Fibroblast of mammary gland (primary cell): ENCODE results near the gene CCDC30.

Experiments
- DNase-seq: peaks from one replicate; pipeline ENCODE4 v3.0.0-alpha.2; 2010; ENCODE audit warnings: low read depth
- H3K4me3 ChIP-seq: 2 replicates; pipeline ENCODE4 v1.5.1; 2011; ENCODE audit warnings: low read depth, mild to moderate bottlenecking, low read length, moderate library complexity; ENCODE audit not compliant: control insufficient read depth
- TF ChIP-seq, protein P1 (sequence below): conservative IDR thresholded peaks from 2 replicates; pipeline ENCODE4 v1.5.1; 2011; ENCODE audit warnings: low read depth, low read length, inconsistent platforms; ENCODE audit not compliant: control insufficient read depth, insufficient read depth

The CCDC30 gene

DNA sequence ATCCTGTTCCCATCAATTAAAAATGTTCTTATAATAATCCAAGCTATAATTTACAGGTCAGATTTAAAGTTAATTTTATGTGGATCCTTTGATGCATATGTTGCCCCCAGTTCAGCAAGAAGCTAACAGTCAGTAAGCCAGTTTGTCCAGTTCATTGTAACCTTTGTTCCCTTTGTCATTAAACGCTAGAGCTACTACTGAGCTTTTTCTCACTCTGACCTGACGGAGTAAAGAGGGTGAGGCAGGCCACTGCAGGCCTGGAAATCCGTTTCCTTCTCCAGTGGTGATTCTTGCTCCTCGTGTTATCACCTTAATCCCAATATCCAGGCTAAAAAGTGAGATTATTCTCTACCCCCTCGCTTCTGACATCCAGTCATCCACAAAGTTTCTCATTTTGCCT, 229.4 kb downstream of the CCDC30 start:
- TF ChIP-seq, protein P1, sequence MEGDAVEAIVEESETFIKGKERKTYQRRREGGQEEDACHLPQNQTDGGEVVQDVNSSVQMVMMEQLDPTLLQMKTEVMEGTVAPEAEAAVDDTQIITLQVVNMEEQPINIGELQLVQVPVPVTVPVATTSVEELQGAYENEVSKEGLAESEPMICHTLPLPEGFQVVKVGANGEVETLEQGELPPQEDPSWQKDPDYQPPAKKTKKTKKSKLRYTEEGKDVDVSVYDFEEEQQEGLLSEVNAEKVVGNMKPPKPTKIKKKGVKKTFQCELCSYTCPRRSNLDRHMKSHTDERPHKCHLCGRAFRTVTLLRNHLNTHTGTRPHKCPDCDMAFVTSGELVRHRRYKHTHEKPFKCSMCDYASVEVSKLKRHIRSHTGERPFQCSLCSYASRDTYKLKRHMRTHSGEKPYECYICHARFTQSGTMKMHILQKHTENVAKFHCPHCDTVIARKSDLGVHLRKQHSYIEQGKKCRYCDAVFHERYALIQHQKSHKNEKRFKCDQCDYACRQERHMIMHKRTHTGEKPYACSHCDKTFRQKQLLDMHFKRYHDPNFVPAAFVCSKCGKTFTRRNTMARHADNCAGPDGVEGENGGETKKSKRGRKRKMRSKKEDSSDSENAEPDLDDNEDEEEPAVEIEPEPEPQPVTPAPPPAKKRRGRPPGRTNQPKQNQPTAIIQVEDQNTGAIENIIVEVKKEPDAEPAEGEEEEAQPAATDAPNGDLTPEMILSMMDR = no peak
- H3K4me3 ChIP-seq = no peak overlapping the region
- no peak for DNase-seq

DNA sequence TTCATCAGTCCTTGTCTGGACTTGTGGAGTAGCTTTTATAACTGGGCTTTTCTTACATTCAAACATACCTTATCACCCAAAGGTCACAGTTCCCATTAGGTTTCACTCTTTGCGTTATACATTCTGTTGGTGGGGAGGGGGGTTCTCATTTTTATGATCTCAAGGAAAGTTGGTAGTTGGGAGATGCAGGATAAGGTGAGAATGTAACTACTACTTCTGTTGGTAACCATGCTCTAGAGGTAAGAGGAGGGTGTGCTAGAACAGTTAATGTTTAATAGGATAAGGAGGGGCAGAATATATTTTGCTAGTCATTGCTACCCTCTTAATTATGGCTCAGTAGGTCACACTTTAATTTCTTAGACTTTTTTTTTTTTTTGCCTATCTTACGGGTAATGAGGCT, 229.8 kb downstream of the CCDC30 start:
- TF ChIP-seq, protein P1 = no peak
- DNase-seq = no peak

DNA sequence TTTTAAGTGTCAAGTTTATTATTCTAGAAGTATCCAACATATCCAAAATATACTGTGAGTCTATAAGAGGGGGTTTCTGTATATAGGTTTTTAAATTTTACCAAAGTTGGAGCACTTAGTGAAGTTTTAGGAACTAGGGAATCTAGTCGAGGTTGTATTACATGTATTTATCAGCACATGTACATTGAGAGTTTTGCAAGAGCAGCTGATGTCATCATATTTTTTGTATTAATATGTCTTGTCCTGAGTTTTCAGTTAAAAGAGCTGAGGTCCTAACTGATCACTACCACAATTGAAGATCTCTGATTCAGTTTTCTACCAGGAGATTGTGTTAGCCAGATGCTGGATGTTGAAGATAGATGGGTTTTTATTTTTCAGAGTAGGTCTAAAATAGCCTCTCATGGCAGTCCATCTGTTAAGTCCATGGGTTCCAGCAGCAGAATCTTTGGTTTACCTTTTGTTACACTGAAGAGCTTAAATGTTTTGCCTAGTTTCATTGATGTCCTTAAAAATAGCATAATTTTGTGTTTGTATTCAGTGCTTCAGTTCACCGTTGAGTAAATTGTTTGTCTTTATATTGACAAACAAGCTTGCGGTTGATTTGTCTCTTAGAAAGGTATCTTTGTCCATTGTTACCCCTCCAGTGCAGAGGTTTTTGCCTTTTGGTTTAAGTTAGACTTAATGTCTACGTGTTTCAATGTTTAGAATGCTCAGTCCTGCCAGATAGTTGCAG, 235.2 kb downstream of the CCDC30 start:
- H3K4me3 ChIP-seq = no peak overlapping the region
- no peak for DNase-seq

More for the DNA sequence above, 229.8 kb downstream of the CCDC30 start:
- H3K4me3 ChIP-seq = no peak overlapping the region

DNA sequence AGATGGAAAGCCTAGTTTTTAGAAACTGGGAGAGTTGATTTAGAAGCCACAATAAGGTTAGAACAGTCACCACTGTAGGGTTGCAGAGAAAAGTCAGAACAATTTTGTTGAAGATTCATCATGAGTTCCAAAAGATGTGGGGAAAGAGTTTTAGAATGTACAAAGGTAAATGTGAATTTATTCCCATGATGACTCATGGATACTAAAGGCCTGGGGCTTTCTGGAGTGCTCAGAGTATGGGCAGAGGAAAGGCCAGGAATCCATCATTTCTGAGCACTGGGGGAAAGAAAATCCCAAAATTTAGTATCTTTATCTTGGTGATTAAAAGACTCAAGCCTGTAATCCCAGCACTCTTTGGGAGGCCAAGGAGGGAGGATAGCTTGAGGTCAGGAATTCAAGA, 236.9 kb downstream of the CCDC30 start:
- TF ChIP-seq, protein P1 = no peak
- DNase-seq = peak; percentile 49
- no peak overlapping the region for H3K4me3 ChIP-seq

More for the DNA sequence above, 235.2 kb downstream of the CCDC30 start:
- TF ChIP-seq, protein P1 = no peak

DNA sequence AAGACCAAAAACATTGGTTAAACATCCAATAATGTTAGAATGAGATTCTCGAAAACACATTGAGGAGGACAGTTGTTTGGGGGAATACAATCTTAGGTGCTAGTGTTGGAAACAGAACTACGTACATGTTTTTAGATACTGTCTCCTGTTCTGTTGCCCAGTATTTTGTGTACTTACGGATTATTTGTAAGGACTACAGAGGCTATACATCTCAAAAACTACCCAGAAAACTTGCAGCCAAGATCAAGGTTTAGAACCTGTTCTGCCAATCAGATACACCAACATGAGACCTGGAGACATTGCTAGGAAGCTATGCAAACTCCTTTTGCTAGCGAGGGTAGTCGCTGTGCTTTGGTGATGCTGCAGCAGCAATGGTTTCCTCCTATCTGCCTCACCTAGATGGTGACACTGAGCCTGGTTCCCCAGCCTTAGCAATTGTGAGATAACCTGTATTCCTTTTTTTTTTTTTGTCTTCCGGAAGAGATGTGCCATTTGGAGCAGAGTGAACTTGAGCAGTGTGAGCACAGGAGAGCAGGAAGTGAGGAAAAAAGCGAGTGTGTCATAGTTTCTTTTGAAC, 240.9 kb downstream of the CCDC30 start:
- TF ChIP-seq, protein P1 = no peak
- no peak overlapping the region for H3K4me3 ChIP-seq
- DNase-seq = no peak
